Fibroblast of mammary gland (primary cell): ENCODE data around the gene PIWIL4.
A peak's percentile ranks its signal among the peaks of the same experiment; 100 is the strongest.

Source experiments
- DNase-seq: peaks from one replicate; pipeline ENCODE4 v3.0.0-alpha.2; 2010; ENCODE audit warnings: low read depth
- H3K4me3 ChIP-seq: 2 replicates; pipeline ENCODE4 v1.5.1; 2011; ENCODE audit warnings: low read depth, mild to moderate bottlenecking, low read length, moderate library complexity; ENCODE audit not compliant: control insufficient read depth
- TF ChIP-seq, protein P1 (sequence below): conservative IDR thresholded peaks from 2 replicates; pipeline ENCODE4 v1.5.1; 2011; ENCODE audit warnings: low read depth, low read length, inconsistent platforms; ENCODE audit not compliant: control insufficient read depth, insufficient read depth

Gene PIWIL4

GRCh38 chr11:94583213-94583865, 16.2 kb downstream of the PIWIL4 start:
- TF ChIP-seq, protein P1, sequence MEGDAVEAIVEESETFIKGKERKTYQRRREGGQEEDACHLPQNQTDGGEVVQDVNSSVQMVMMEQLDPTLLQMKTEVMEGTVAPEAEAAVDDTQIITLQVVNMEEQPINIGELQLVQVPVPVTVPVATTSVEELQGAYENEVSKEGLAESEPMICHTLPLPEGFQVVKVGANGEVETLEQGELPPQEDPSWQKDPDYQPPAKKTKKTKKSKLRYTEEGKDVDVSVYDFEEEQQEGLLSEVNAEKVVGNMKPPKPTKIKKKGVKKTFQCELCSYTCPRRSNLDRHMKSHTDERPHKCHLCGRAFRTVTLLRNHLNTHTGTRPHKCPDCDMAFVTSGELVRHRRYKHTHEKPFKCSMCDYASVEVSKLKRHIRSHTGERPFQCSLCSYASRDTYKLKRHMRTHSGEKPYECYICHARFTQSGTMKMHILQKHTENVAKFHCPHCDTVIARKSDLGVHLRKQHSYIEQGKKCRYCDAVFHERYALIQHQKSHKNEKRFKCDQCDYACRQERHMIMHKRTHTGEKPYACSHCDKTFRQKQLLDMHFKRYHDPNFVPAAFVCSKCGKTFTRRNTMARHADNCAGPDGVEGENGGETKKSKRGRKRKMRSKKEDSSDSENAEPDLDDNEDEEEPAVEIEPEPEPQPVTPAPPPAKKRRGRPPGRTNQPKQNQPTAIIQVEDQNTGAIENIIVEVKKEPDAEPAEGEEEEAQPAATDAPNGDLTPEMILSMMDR: no peak
- no peak for DNase-seq
- H3K4me3 ChIP-seq: no peak overlapping the region

DNA sequence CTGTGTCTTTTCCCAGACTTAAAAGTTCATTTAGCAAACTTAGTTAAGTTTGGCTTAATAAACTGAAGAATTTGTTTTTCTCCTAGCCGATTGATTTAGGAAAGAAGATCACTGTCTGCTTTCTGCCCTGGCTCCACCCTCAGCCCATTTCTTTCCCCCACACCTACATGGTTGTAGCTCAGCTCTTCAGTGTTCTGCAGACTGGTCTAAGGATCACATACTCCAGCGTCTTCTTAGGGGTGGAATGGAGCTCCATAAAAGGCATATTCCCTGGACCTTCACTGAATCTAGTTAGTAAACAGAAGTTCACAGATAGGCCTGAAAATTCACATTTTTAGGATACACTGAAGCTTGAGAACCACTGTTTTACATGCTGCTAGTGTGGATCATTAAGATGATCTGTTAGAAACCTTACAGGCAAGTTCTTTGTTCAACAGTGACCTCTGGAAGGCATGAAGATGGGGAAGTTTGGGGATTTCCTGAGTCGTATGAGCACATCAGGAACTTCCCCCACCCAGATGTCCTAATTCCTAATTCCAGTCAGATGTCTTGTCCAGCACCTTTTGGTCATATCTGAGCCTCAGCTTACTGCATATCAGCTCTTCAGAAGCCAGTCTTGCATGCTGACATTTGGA, 16.8 kb downstream of the PIWIL4 start:
- peak; percentile 42 for DNase-seq
- TF ChIP-seq, protein P1: no peak
- H3K4me3 ChIP-seq: no peak overlapping the region

DNA sequence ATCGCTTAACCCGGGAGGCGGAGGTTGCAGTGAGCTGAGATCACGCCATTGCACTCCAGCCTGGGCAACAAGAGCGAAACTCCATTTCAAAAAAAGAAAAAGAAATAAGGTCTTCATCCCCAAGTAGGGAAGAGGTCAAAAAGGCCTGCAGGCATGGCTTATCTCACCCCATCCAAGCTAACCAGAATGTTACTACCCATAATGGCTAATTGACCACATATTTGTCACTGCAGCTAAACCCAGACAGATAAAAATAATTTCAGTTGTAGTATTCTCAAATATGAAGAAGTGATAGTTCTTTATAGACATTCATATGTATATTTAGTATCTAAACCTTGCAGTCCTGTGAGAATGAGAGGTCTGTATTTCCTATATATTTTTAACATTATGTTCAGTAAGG, 17.8 kb downstream of the PIWIL4 start:
- TF ChIP-seq, protein P1: no peak
- DNase-seq: no peak

DNA sequence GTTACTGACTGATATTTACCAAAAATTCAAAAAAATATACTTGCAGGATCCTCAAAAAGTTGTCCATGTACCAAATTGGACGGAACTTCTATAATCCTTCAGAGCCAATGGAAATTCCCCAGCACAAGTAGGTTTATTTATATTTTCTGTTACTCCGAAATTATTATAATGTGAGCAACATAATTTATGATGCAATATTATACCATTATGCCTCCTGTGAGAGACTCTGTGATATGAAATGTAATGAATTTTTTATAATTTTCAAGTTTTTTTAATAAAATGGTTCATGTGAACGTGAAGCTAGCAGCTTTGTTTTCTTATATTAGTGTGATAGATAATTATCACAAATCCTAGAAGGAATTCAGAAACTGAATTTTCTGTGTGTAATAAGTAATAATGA, 18.2 kb downstream of the PIWIL4 start:
- no peak overlapping the region for H3K4me3 ChIP-seq
- TF ChIP-seq, protein P1: no peak
- DNase-seq: no peak

More for the DNA sequence above, 17.8 kb downstream of the PIWIL4 start:
- no peak overlapping the region for H3K4me3 ChIP-seq

GRCh38 chr11:94586546-94586945, 19.4 kb downstream of the PIWIL4 start:
- no peak overlapping the region for H3K4me3 ChIP-seq
- TF ChIP-seq, protein P1: no peak
- no peak for DNase-seq

DNA sequence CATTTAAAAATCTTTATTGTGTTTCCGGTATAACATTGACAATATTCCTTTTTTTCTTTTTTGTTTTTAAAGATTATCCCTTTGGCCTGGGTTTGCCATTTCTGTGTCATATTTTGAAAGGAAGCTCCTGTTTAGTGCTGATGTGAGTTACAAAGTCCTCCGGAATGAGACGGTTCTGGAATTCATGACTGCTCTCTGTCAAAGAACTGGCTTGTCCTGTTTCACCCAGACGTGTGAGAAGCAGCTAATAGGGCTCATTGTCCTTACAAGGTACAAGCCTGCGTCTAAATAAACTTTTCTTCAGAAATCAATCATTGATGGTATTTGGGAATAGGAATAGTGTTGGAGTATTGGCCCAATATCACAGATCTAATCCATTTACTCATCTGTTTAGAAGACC, 19.8 kb downstream of the PIWIL4 start:
- DNase-seq: no peak
- no peak overlapping the region for H3K4me3 ChIP-seq
- TF ChIP-seq, protein P1: no peak

- TF ChIP-seq, protein P1: no peak
These were observed 21.3 kb downstream of the PIWIL4 start for GRCh38 chr11:94588366-94588942.

More at GRCh38 chr11:94588366-94588942, 21.3 kb downstream of the PIWIL4 start:
- no peak overlapping the region for H3K4me3 ChIP-seq
- no peak for DNase-seq
